ENCODE results near the gene NUTM1.

Gene NUTM1

GRCh38 chr15:34342737-34343575, at the start of gene NUTM1, which contains the start of gene NOP10:
Gene NUTM1 (plus strand): TSS chr15:34343315. CDS start chr15:34343697, 382 bp downstream.
Gene NOP10 (minus strand): TSS chr15:34343136. CDS start chr15:34343073, 63 bp downstream.
- peak; percentile 91 for DNase-seq

- no peak for DNase-seq
Observed at GRCh38 chr15:34297059-34297458, 46.1 kb upstream of the NUTM1 start.

GRCh38 chr15:34301058-34301457, 42.1 kb upstream of the NUTM1 start:
- DNase-seq = no peak

- DNase-seq = no peak
Observed at GRCh38 chr15:34304613-34305012, 38.5 kb upstream of the NUTM1 start.

- no peak for DNase-seq
Observed at GRCh38 chr15:34311563-34311962, 31.6 kb upstream of the NUTM1 start.

GRCh38 chr15:34314491-34315490, 28.3 kb upstream of the NUTM1 start:
- DNase-seq = no peak

GRCh38 chr15:34318277-34319079, 24.6 kb upstream of the NUTM1 start:
- no peak for DNase-seq

GRCh38 chr15:34323217-34323616, 19.9 kb upstream of the NUTM1 start:
- no peak for DNase-seq

GRCh38 chr15:34324933-34325332, 18.2 kb upstream of the NUTM1 start:
- DNase-seq = no peak

- DNase-seq = no peak
Observed at GRCh38 chr15:34325368-34325767, 17.7 kb upstream of the NUTM1 start.

- no peak for DNase-seq
Observed at GRCh38 chr15:34327906-34328305, 15.2 kb upstream of the NUTM1 start.

- no peak for DNase-seq
Observed at GRCh38 chr15:34329006-34329405, 14.1 kb upstream of the NUTM1 start.

GRCh38 chr15:34330279-34330678, 12.8 kb upstream of the NUTM1 start:
- no peak for DNase-seq

- DNase-seq = no peak
Observed at GRCh38 chr15:34331809-34332208, 11.3 kb upstream of the NUTM1 start.

GRCh38 chr15:34332553-34333120, 10.5 kb upstream of the NUTM1 start:
- no peak for DNase-seq

GRCh38 chr15:34334672-34335071, 8.4 kb upstream of the NUTM1 start:
- DNase-seq = no peak

- DNase-seq = no peak
Observed at GRCh38 chr15:34335176-34336032, 7.7 kb upstream of the NUTM1 start.

- DNase-seq = no peak
Observed at GRCh38 chr15:34336231-34336990, 6.7 kb upstream of the NUTM1 start.

- no peak for DNase-seq
Observed at GRCh38 chr15:34336991-34337556, 6.0 kb upstream of the NUTM1 start.

All from left hindlimb (tissue), 1 donor.